GM21723 (cell line): ENCODE results near the gene NYAP2.
A peak's percentile ranks its signal among the peaks of the same experiment; 100 is the strongest.

ENCODE experiments used
- ATAC-seq: cut with Tn5 transposase; IDR thresholded peaks from one replicate; pipeline ENCODE4 v1.9.1; 2021; ENCODE audit warnings: mild to moderate bottlenecking, moderate library complexity; ENCODE audit not compliant: unreplicated experiment

NYAP2 gene

DNA sequence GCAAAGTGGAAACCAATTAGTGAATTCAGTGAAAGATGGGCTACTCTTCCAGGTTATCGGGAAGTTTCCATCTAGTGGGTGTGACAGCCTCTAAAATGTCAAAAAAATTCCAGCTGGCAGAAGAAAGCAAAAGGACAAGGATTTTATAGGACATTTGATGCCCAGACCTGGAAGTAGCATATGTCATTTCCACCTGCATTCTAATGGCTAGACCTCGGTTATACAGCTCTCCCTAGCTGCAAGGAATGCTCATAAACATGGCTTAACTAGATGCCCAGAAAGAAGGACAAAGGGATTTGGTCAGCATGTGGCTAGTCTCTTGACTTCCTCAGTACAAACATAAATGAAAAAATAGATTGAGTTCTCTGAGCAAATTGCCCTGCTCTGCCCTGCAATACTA lies 215.4 kb downstream of the NYAP2 start:
- ATAC-seq, result no peak

DNA sequence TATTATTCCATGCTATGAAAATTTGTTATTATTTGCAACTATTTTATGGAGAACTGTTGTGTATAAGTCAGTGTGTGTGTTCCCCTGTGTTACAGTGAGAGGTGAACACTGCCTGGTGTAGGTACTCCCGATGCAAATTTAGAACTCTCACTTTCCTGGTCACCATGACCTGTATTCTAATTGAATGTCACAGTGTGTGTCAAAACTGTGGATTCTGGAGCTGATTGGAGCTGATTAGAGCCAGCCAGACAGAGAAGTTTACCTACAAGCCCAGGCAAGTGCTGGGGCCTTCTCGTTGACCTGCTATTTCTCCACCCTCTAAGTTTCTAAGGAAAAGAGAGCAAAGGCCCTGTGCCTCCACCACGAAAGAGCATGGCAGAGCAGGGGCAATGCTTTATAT lies 216.0 kb downstream of the NYAP2 start:
- ATAC-seq, result no peak

DNA sequence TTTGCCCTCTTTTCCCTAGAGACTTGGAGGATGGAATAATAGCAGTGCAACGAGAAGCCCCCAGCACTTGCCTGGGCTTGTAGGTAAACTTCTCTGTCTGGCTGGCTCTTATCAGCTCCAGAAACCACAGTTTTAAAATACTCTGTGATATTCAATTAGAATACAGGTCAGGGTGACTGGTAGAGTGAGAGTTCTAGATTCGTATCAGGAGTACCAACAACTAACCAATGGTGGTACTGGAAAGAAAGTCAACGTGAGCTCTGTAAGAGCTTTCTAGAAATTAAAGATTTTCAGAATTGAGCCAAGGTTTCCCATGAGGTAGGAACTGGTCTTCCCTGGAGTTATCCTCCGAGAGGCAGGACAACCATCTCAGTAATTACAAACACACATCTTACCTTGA lies 216.9 kb downstream of the NYAP2 start:
- ATAC-seq, result no peak

DNA sequence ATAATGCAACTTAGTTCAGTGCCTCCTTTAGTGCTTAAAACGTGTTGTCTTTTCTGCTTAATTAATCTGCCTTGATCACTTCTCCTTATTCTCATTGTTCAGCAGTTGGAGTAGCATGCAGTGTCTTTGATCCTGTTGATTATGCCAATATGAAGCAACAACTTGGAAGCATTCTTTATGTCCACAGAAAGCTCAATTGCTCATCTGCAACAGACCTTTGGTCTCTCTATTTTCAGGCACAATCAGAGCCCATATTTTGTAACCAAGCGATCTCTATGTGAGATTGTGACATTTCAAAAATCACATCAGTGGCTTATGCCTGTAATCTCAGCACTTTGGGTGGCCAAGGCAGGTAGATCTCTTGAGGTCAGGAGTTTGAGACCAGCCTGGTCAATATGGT lies 217.3 kb downstream of the NYAP2 start:
- no peak for ATAC-seq

DNA sequence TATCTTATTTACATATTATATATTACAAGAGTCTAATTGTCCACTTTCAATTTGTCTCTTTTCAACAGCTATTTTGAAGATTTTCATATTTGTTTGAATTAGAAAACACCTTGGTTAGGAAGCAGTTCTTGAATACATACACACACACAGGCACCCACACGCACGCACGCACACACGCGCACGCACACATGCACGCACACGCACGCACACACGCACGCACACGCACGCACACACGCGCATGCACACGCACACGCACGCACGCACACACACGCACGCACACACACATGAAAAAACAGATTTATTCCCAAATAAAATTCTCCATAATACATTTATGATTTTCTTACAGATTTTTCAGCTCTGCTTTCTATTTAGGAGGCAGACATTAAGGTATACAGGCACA lies 220.7 kb downstream of the NYAP2 start:
- no peak for ATAC-seq

DNA sequence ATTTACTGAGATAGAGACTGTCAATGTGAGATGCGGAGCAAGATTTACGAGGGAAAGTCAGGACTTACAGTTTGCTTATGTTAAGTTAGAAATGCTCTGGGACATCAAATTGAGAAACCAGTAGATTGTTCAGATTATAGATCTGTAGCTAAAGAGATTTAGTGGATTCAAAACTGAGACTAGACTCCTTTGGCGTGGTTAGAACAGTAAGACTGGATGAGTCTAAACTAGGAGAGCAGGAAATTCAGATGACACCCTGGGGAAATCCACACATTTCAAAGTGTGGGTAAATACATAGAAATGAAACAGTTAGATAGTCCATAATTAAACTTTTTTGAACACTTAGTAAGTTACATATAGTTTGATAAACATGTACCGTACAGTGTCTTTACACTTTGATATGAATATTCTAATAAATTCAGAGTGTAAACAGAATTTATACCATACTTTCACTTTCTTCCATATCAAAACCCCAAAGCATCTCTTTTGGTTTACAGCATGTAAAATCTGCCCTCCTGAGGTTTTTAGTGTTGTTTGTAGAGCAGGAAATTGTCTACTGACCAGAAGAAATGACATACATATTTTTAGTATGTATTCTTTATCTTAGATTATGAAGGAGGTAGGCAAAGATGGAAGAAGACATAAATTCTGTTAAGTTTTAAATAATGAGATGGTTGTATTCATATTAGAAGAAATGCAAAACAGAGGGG lies 231.5 kb downstream of the NYAP2 start:
- no peak for ATAC-seq

DNA sequence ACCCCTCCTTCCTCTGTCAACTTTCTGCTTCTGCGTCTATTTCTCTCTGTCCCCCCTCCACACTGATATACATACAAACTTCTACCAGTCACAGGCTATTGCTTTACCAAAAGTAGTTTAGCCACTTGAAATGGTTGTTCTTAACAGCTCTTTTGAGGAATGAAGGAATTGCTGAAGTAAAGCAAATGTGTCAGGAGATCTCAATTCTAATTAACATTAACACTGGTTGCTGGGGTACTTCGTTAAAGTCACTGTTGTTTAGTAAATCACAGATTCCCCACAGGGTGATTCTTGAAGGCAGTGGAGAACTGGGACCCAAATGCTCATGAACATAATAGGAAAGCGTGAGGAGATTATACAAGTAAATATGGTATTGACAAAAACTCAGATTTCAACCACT lies 232.8 kb downstream of the NYAP2 start:
- ATAC-seq, result no peak

DNA sequence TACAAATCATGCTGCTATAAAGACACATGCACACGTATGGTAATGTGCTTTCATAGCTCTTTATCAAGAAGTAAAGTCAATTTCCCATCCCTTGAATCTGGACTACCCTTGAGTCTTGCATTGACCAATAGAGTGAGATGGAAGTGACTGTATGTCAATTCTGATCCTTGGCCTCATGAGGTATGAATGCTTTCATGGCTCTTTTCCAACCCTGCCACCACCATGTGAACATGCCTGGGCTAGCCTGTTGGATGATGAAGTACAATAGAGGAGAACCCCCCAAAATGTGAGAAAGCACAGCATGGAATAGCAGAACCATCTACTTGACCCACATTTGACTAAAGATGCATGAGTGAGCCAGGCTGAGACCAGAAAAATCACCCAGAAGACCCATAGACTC lies 237.0 kb downstream of the NYAP2 start:
- ATAC-seq, result no peak

DNA sequence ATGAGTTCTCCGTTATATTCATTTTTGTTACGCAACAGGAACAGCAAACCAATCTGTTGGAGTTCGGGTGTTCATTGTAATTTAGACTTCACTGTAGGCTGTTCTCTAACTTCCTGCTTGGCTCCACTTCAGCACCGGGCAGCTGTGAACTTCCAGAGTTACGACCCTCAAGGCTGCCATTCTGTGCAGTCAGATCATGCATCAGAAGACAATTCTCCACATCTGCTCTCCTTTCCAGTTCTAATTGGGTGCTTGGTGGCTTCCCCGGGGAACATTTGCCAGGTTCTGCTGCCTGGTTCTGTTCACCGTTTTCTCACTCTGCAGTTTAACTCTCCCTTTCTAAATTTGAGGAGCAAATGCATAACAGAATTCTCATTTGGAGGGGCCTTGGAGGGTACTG lies 237.7 kb downstream of the NYAP2 start:
- ATAC-seq, result no peak

DNA sequence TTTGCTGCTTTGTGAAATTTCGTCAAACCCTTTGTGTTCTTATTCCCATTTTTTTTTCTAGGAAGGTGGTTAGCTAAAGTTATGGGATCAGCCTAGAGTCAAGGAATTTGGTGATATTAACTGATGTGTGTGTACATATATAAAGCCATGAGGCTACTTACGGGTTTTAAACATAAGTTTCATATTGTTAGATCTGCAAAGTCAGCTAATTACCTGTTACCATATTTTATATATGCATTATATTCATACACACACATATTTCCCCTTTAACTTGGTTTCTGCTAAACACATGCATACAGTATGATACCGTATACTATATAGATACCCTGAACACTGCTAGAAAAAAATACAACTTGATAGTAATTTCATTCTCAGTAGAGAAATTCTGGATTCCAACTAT lies 241.0 kb downstream of the NYAP2 start:
- no peak for ATAC-seq

DNA sequence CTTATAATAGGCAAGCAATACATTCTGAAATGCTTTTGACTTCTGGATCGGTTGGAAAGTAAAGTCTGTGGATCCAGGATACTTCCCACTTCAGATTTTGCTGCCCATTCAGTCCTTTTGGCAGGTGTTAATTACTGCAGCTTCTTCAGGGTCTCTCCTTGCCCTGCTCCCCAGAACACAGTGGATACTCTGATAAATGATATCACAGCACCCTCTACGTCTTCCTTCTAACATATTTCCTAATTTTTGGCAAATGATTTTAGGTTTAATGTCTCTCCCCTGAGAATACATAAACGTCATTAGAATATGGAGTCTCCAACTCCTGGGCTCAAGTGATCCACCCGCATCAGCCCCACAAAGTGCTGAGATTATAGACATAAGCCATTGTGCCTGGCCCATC lies 249.8 kb downstream of the NYAP2 start:
- no peak for ATAC-seq

DNA sequence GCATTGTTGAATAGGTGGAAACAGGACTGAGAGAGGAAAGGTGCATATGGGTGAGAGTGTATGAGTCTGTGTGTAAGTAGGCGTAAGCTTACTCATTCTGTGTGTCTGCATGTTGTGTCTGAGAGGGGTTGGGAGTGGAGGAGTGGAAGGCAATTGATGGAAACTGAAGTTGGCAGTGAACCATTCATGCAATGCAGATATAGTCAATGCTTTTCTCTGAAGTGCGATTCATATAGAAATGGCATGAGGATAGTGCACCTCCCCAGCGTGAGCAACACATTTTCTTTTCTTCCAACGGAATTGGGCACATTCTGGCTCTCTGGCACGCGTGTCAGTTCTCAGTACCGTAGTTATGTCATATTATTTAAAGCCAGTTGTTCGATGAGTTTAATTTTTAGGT lies 250.5 kb downstream of the NYAP2 start:
- ATAC-seq, result no peak

DNA sequence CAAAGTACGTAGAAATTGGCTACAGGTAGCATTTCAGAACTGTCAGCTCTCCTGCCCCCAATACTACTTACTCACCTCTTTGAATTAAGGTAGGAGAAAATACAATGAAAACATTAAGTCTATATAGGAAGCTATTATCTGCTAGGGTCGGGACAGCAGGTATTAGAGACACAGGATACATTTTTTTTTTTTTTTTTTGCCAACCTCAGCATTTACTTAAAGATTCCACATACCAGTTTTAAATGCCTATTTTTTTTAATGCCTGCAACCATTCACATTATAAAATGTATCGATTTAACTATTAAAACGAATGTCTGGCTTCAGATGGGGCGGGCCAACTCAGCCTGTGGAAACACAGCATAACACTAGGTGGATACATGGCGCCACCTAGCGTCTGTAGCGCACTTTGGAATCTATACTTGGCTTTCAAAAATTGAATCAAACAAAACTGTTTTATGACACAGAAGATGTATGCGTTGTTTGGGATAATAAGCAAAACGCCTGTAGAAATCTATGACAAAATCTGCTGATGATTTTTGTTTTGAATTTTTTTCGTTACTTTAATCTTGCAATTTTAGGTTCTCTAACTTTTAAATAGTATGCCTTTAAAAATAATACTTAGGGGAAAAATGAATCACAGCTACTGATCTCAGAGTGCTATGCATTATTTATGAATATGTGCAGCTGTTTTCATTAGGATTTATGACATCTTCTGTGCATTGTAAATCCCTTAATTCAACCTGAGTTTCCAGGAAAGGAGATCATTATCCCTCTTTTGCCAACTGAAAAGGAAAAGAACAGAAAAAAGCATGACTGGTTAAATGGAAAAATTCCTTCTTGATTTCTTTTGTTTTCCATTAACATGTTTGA lies 261.0 kb downstream of the NYAP2 start:
- peak; percentile 77 for ATAC-seq

DNA sequence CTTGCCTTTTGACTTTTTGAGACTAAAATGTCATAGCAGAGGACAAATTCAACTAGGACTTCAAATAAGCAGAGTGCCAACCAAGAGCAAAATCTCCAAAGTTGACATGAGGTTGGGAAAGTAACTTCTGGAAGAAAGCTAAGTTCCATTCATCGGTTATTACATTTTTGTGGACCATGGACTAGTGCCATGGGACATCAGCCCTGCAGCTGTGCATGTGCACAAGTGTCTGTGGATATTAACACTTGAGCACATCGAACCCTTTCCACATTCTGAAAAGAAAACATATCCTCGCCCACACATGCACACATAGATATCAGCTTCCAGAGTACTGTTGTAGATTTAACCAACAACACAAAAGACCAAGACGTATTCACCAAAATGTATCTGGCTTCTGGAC lies 262.6 kb downstream of the NYAP2 start:
- no peak for ATAC-seq

DNA sequence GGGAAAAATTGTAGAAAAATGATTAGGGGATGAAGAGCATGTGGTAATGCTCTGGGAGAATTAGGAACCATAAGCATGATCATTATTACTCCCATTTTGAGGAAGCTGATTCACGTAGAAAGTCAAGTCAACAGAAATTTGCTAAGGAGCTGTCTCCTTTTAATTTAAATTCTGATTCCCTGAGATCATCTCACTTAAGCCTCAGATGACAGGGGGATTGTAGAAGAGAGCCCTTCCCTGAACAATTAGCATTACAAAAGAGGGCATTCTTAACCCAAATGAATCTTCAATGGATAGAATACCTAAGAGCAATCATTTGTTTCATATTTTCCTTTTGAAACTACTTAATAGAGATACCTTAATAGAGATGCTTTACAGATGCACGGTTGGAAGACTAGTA lies 267.9 kb downstream of the NYAP2 start:
- no peak for ATAC-seq

DNA sequence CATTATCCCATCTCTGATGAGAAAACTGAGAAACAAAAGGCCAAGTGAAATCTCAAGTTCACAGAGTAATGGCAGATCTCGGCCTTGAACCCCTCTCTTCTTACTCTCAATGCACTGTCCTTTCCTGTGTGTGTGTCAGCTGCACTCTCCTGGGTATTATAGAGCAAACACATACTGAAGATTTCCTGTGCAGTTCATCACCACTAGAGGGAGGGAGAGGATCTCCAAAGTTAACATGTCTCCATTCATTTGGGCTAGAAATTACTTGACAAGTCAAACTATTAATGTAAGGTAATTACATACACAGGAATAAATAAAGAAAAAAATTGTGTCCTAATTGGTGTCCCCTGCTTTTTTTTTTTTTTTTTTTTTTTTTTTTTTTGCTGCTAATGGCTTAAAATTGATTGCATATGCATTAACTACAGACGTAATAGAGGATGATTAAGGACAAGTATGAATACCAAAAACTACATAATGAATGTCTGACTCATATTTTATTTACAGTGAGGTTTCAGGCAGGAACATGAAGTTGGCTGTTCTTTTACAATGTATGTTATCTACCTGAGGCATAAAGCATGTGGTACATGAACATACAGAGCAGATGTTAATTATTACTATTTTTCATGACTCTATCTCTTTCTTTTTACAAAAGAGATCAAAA lies 269.2 kb downstream of the NYAP2 start:
- ATAC-seq, result peak; percentile 89

DNA sequence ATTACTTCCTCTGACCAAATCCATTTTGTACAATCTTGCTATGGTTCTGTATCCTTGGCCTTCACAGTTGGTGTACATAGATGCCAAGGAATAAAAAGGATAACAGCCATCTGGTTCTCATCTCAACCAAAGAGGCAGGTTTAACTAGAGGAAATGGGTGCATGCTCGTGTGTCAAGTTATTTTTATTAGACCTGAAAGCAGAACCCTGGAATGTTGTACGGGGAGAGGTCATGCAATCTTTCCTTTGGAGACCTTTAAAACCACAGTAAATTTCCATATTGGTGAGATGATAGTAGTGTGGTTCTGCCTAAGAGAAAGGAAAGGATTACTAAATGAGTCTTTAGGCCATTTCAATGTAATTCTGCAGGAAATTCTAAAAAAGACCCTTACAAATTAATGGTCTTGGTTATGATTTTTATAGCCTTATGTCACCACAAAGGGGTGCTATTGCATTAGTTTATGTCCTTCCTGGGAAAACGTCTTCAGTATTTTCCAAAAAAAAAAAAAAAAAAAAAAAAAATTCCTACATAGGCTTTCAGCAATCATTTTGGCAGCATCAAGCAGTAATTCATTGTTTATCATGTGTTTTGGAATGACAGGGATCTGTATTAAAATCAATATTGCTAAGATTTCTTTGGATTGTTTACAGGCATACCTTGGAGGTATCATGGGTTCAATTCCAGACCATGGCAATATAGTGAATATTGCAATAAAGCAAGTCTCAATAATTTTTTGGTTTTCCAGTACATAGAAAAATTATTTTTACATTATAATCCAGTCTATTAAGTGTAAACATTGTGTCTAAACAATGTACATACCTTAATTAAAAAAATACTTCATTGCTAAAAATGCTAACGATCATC lies 270.8 kb downstream of the NYAP2 start:
- no peak for ATAC-seq

DNA sequence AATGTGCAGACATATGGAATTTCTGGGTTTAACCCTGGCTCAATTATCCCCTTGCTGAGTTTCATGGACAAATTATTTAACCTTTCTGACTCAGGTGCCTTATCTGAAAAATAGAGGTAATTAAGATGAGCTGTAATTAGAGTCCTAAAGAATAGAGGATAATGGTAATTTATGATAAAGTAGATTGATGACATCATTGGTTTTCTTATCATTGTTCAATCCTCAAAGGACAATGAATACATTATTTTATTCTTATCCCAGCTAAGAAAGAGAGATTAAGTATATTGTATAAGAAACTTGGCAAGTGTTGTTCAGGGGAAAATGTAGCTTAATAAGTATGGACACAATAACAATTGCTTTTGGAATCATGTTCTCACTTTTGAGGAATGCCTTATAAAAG lies 279.3 kb downstream of the NYAP2 start:
- ATAC-seq, result no peak

DNA sequence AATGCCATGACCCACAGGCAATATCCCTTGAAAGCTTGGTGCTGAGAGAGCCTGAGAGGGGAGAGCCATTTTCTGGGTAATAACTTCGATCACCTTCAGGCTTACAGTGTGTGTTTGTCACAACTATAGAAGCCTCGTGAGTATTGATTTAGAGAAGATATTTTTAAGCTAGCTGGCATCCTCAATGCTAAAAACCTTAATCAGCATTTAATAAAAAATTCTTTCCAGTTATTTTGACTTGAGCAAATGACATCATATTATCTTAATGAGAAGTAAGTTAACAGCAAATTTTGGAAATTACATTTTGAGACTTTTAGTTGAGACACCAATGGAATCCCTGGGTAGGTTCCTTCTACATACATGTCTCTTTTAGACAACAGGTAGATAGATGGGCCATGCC lies 283.7 kb downstream of the NYAP2 start:
- ATAC-seq, result no peak

DNA sequence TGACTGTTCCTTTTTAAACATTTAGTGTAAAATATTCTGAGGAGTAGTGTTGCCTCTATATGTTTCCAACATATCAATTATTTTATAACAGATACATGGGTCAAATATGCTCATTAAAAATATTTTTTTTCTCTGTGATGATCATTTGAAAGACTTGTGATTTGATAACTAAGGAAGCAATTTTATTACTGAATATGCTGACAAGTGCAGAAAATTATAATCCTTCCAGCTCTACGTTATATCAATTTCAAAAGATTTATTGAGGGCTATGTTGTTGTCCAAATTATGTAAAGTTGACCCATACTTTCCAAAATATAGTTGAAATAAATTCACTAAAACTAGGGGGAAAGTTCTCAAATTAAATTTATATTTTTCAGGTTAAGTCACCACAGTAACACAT lies 290.6 kb downstream of the NYAP2 start:
- ATAC-seq, result no peak

DNA sequence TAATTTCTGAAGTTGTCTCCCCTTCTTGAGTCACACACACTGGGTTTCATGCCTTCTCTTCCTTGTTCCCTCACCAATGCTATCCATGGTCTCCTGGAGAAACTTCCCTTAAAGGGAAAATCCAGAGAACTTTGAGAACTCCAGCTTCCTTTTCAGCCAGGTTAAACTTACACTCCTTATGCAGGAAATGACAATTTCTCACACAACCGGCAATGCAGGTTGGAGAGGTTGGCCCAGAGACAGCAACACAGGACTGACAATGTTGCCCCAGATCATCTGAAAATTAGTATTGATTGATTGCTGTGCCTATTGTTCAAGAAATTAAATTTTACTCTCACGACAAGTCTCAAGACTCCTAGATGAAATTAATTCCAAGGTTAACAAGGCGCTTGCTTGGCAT lies 292.2 kb downstream of the NYAP2 start:
- no peak for ATAC-seq
